GM19193 (cell line): ENCODE results near the gene EHBP1.

Experiments
- POLR2A ChIP-seq: IDR thresholded peaks from 4 replicates; pipeline ENCODE4 v1.6.1; 2011; ENCODE audit not compliant: insufficient read depth, insufficient read length; ENCODE audit errors: extremely low read depth

Gene EHBP1

DNA sequence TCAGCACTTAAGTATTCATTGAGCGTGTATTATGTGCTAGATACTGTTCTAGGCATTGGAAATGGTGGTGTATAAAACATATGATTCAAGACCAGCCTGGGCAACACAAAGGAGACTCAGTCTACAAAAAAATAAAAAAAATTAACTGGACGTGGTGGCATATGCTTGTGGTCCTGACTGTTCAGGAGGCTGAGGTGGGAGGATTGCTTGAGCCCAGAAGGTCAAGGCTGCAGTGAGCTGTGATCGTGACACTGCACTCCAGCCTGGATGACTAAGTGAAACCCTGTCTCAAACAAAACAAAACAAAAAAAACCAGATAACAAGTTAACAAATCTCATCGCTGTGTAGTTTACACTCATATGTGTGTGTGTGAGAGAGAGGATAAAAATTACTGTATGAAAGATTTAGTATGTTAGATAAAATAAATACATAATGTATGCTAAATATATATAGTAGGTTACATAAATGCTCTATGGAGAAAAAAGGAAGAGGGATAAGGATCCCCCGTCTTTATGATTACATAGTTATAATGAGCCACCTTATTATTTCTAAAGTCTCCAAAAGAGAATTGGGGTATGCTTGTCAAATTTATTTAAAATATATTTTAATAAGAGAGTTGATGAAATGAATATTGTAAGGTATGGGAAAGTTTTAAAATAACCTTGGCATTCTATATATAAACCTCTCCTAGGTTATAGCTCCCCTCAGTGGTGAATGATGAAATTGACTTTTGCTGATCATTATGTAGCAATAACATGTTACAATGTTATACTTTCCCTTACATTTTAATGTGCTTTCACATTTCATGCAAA is 69.2 kb downstream of the EHBP1 start:
- no peak for TF ChIP-seq POLR2A

DNA sequence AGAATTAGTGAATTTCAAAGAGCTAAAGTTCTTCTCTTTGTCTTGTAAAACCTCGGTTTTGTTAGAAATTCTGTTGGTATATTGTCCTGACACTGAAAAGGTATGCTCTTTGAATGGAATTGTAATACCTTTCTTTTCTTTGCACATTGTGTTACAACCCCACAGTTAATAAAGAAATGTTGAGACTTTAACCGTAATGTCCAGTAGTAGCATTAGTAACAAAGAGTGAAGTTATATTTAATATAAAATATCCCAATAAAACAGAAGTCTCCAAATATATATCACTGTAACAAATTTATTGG is 69.8 kb downstream of the EHBP1 start:
- no peak for TF ChIP-seq POLR2A

DNA sequence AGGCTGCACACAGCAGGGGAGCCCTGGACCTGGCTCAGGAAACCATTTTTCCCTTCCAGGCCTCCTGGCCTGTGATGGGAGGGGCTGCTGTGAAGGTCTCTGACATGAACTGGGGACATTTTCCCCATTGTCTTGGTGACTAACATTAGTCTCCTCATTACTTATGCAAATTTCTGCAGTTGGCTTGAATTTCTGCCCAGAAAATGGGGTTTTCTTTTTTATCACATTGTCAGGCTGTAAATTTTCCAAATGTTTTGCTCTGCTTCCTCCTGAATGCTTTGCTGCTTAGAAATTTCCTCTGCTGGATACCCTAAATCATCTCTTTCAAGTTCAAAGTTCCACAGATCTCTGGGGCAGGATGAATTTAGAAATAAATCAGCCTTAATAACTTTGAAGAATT is 78.2 kb downstream of the EHBP1 start:
- no peak for TF ChIP-seq POLR2A

DNA sequence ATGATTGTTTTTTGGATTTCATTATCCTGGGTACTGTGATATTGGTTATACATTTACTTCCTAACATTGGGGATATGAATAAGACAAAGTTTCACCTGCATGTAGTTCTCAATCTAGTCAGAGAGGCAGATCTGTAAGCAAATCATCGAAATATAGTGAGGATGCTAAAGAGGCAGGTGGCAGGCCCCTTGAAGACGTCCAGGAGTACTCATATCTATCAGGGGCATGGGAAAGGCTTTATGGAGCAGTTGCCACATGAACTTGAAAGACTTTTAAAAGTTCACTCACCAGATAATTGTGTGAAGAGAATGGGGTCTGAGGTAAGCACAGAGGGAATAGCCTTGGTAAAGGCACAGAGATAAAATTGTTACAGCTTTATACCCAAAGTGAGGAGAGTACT is 78.8 kb downstream of the EHBP1 start:
- no peak for TF ChIP-seq POLR2A

DNA sequence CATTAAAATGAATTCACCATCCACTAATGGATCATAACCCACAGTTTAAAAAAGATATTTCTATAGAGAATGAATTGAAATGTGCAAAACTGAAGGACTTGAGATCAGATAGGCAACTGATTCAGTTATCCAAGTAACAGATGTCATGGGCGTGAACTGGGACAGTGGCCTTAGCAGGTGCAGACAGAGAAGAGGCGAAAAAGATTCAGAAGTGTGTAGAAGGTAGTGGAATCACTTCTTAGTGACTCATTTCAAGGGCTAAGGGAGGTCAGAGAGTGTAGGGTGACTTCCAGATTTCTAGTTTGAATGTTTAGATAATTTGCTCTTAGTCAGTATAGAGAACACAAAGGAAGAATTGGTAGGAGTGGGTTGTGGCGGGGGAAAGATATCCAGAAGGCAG is 79.7 kb downstream of the EHBP1 start:
- no peak for TF ChIP-seq POLR2A

DNA sequence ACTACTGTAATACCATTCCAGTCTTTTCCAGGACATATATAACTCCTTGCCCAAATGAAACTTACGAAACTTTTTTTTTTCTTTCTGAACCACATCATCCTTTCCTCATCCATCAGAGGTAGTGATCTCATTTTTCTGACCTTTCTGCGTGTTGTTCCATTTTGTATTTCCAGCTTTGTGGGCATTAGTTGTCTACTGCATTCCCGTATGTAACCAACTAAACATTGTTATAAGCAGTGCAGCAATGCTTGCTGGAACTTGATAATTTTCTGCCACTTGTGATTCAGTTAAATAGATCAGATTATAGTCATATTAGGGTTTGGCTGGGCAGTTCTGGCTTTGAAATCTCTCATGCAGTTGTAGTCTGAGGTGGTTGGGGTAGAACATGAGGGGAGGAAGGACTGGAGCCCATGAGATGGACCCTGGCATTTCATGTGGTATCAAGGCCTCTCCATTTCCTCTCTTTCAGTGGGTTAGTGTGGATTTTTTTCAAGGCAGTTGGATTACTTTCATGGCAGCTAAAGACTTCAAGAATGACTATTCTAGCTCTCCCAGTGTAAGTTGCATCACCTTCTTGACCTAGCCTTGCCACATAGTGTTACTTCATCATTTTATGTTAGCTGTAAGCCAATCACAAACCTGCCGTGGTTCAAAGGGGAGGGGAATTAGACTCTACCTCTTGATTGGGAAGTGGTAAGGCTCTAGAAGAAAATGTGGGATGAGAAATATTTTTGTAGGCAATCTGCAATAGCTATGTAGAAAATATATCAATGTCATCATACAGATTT is 80.5 kb downstream of the EHBP1 start:
- TF ChIP-seq POLR2A, result no peak

DNA sequence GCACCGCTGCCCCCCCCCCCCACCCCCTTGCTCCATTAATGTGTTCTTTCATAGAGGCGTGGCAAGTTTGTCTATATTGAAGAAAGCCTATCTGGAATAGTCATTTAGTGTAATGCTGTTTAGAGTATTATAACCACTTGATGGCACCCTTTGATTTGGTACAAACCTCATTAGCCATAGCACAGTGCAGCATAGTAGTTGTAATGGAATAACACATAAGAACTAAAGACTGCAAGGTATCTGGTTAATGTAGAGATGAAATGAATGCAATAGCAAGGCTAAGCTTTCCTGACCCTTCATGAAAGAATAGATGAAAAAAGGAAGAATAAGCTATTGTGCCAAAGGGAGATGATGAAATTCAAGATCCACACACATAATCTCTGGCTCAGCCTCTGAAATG is 81.9 kb downstream of the EHBP1 start:
- no peak for TF ChIP-seq POLR2A

DNA sequence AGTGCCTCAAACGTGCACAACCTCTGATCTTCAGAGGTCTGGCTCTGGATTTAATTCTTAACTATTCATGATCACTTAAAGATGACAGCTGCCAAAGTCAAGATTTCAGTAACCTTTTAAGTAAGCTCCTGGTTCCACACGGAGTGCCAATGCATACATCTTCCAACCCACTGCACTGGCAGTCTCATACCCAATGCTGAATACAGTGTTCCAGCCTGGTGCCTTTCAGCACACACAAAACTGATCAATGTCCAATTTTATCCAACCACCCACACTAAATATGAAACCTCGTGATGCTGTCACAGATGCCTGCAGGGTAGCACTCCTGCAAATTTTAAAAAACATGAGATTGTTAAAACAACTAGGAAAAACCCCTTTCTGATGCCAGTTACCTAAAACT is 84.0 kb downstream of the EHBP1 start:
- TF ChIP-seq POLR2A, result no peak

DNA sequence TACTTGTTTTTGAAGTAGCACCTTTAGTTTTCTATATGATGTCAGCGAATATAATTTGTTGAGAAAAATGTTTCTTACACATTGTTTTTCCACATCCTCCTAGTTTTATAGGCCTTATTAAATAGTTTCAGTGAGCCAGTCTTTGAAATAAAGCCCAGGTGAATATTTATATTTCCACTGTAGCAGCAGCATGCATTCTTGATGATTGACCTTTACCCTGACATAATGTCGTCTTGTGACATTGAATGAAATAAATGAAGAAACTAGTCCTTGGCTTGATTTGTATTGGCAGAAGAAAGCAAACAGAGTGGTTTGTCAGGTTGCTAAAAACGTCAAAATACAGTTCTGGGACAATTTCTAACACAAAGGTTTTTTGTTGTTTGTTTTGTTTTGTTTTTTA is 84.4 kb downstream of the EHBP1 start:
- TF ChIP-seq POLR2A, result no peak

DNA sequence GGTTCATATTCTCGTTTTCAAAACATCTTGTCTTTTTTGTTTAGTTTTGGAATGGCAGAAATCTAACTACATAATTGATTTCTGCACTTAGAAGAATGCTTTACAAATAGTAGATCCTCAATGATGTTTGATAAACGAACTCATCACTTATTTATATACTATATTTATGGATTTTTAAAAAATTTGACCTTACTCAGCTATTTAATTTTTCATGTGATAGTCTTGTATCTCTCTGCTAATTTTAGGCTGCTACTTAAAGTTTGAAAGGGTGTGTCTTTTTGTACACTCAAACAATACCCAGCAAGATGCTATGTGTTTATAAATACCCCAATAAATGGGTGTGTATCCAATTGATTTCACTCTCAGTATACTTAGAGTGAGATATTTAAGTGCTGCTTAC is 86.9 kb downstream of the EHBP1 start:
- no peak for TF ChIP-seq POLR2A

DNA sequence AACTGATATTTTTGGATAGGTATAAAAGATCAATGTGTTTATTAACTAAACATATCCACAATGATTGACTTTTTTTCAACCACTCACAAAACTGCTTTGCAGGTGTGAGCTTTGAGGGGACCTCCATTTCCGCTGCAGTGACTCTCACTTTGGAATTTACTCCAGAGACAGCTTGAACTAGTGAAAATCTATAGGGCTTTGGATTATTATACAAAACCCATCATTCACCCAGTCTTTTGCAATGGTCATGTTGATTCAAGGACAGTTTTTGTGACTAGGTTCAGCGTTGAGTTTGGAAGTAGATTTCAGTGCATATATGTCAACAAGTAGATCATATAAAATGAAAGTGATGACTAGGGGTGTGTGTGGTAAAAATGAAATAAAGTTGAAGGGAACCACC is 87.7 kb downstream of the EHBP1 start:
- no peak for TF ChIP-seq POLR2A

DNA sequence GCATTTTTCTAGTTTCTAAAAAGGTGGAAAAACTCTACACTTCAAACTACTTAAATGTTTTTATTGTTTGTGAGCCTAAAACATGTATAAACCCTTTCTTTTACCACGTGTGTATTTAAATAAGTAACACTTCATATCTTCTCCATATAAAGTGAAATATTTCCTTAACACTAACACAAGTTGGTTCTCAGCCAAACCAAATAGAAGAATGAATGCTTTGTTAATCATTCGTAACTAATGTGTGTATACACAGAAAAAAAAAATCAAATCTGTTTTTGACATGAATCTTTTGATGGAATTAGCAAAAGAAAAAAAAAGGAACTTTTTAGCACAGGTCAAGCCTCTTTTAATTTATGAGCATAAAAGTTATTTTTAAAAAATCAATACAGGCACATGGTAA is 89.3 kb downstream of the EHBP1 start:
- no peak for TF ChIP-seq POLR2A

DNA sequence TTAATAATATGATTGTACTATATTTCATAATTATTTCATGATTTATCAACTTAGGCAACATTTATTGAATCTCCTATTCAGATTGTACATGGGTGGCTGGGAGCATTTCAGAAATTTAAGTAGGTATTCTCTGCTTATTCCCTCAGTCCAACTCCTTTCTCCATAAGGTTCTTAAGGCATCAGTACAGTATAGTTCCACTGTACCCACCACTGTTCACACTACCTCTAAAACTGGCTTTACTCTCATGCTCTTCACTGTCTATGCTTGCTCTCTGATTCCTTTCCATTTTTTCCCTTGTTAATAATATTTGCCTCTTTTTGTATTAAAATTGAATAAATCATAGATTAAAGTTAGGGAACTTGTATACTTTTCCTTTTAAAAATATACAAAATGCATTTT is 89.8 kb downstream of the EHBP1 start:
- TF ChIP-seq POLR2A, result no peak

DNA sequence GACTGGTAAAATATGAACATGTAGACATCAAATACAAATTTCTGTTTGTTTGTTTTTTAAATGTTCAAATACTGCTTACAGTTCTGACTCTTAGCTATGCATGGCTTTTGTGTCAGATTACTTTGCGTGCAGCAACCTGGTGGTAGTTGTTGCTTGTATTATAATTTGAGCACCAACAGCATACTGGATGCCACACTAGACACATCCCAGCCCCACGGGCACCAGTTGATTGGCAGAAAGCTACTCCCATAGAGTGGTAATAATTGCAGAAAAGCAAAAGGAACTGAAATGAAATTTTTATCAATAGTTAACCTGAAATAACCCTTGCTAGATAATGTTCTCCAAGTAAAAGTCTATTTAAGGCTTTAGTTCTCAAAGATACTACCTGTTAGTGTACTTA is 91.6 kb downstream of the EHBP1 start:
- TF ChIP-seq POLR2A, result no peak

DNA sequence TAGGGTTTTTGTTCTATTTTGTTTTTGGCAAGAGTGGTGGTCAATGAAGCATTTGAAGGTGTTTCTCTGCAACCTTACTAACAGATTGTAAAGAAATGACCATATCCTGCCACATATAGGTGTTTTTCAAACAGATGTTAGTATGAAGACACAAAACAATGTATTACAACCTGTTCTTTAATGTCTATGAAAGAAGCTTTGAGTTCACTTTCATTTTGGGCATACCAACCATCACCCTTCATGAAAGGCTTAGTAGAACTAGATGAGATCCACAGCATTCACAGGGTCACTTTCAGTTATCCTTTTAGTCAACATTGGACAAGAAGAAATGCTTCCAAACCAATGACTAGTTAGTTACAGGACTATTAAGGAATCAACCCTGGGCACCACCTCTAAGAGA is 95.1 kb downstream of the EHBP1 start:
- TF ChIP-seq POLR2A, result no peak

DNA sequence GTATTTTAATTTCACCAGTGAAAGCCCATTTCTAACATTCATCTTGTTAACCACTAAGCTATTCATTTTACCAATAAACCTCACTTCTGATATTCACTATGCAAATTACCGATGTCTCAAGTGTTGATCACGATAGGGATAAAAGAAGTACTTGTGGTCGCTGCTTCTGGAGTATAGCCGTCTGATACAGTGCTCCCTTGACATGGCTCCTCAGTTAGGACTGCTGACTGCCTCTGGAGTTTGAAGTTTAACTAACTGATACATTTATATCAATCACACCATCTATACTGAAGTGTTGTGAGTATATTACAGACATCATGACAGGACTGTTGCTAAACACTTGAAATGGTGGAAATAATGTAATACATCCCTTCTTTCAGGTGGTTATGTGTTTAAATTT is 95.6 kb downstream of the EHBP1 start:
- no peak for TF ChIP-seq POLR2A
